Activated naive CD8-positive, alpha-beta T cell treated with anti-CD3 and anti-CD28 coated beads, Interleukin-2, amount 10 ng/mL, durations not matched to agents 7 days and 5 days (primary cell): ENCODE measurements around the gene WDR88. TPM values are rescaled to one million over a fixed set of nuclear protein-coding genes. Genes with fewer than 3 reads are reported as not detected.
"Not testable (repeated sequence)": the region's sequence is repeated elsewhere in the genome, so short reads cannot be mapped to it uniquely, and the experiment has no call there.

Source experiments
- ATAC-seq: fragments of 150-1000 bp; cut with Tn5 transposase; one replicate; pipeline ENCODE4 v1.10.0; 2021; ENCODE audit warnings: low read depth, moderate library complexity
- POLR2A ChIA-PET: fragments of 350-600 bp; sonication (Branson Sonifier 250); formaldehyde crosslinking; loops from one replicate; lab custom pipeline; 2021; ENCODE audit warnings: antibody characterized with exemption; lab: Charles Lee
- DNase-seq: peaks from one replicate; pipeline ENCODE4 v3.0.0; 2021
- H3K27ac Mint-ChIP-seq: one replicate; pipeline ENCODE4 v1.8.0; 2022; ENCODE audit warnings: mild to moderate bottlenecking, mixed read lengths
- H3K27me3 Mint-ChIP-seq: one replicate; pipeline ENCODE4 v1.8.0; 2022; ENCODE audit warnings: mild to moderate bottlenecking, moderate library complexity, mixed read lengths
- H3K36me3 Mint-ChIP-seq: one replicate; pipeline ENCODE4 v1.8.0; 2021; ENCODE audit warnings: mild to moderate bottlenecking, mixed read lengths
- H3K4me1 Mint-ChIP-seq: one replicate; pipeline ENCODE4 v1.8.0; 2021; ENCODE audit warnings: mixed read lengths
- H3K4me3 Mint-ChIP-seq: one replicate; pipeline ENCODE4 v1.8.0; 2022; ENCODE audit warnings: mild to moderate bottlenecking, moderate library complexity, mixed read lengths
- H3K9me3 Mint-ChIP-seq: one replicate; pipeline ENCODE4 v1.8.0; 2021; ENCODE audit warnings: mixed read lengths
- total RNA-seq, 2 experiments: library from RNA; stranded (reverse); gene quantifications; one replicate each; pipeline ENCODE4 v1.2.3, GENCODE V29; 2021

Gene WDR88
- total RNA-seq, 2 experiments from 2014 or later: not detected

DNA sequence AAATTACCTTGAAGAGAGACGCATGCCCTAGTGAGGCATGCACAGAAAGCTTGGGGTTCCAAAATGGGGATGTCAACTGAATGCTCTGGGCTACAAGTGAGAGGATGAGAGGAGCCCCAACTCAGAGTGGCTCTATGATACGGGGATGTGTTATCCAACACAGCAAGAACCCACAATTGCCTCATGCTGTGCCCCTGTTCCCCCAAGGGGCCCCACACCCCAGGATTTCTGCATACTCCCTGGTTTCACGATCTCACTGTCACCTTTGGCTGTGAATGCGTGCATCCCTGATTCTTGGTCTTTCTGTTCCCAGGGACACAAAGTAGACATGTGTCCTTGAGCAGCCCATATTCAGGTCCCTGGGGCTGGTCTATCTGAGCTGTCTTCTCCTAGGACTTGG lies 29.3 kb downstream of the WDR88 start:
- H3K4me1 Mint-ChIP-seq: peaks cover 35% of the 10 kb centered on the region

DNA sequence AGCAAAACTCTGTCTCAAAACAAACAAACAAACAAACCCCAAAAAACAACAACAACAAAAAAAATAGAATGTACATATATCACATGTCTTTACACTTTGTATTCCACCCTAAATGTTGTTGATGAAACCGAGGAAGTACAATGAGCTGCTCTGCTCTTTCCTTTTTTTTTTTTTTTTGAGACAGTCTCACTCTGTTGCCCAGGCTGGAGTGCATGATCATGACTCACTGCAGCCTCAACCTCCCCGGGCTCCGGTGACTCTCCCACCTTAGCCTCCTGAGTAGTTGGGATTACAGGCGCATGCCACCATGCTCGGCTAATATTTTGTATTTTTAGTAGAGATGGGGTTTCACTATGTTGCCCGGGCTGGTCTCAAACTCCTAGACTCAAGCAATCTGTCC lies 31.6 kb downstream of the WDR88 start:
- DNase-seq: no peak
- Mint-ChIP-seq H3K9me3 (peaks cover 8% of the 10 kb centered on the region), H3K27me3 (no peaks in the 10 kb centered on the region), H3K27ac (no peak overlapping the region), H3K36me3 (peaks cover 7% of the 10 kb centered on the region), H3K4me3 (no peak overlapping the region), H3K4me1 (peaks cover 26% of the 10 kb centered on the region)
- no peak for ATAC-seq
- POLR2A ChIA-PET: interaction anchor here (8.7 kb wide), 1 partner anchor 12 kb away, joined by 122 read pairs; no protein-coding TSS in a partner anchor

More for the DNA sequence above, 29.3 kb downstream of the WDR88 start:
- DNase-seq (no peak), ATAC-seq (no peak)
- peaks cover 2% of the 10 kb centered on the region for H3K9me3 Mint-ChIP-seq
- no peaks in the 10 kb centered on the region for H3K27me3 Mint-ChIP-seq
- peaks cover 1% of the 10 kb centered on the region for H3K36me3 Mint-ChIP-seq
- H3K4me3 Mint-ChIP-seq: peak overlapping the region; percentile 81
- peak overlapping the region; percentile 97 for H3K27ac Mint-ChIP-seq
- POLR2A ChIA-PET: interaction anchor here (0.5 to 8.7 kb wide), 6 partner anchors 10 to 558 kb away, joined by 3 to 122 read pairs (median 4); partner anchors contain the start of gene CEBPG

DNA sequence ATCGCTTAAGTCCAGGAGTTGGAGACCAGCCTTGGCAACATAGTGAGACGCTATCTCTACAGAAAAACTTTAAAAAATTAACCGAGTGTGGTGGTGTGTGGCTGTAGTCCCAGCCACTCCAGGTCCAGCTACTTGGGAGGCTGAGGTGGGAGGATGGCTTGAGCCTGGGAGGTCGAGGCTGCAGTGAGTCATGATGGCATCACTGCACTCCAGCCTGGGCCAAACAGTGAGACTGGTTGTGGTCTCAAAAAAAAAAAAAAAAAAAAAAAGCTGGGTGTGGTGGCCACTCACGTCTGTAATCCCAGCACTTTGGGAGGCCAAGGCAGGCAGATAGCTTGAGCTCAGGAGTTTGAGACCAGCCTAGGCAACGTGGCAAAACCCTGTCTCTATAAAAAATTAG lies 34.1 kb downstream of the WDR88 start:
- POLR2A ChIA-PET: interaction anchor here (1.0 kb wide), 1 partner anchor 11 kb away, joined by 9 read pairs; no protein-coding TSS in a partner anchor
- ATAC-seq, H3K27me3 Mint-ChIP-seq, H3K4me1 Mint-ChIP-seq, H3K4me3 Mint-ChIP-seq, H3K27ac Mint-ChIP-seq, H3K36me3 Mint-ChIP-seq, DNase-seq: not testable (repeated sequence)
- H3K9me3 Mint-ChIP-seq: peaks cover 12% of the 10 kb centered on the region

DNA sequence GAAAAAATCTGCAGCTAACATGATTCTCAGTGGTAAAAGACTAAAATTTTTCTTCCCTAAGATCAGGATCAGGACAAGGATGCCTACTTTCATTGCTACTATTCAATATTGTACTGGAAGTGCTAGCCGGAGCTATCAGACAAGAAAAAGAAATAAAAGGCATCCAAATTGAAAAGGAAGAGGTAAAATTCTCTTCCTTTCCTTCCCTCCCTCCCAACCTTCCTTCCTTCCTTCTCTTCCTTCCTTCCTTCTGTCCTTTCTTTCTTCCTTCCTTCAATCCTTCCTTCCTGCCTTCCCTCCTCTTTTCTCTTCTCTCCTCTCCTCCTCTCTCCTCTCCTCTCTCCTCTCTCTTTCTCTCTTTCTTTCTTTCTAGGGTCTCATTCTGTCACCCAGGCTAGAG lies 35.5 kb downstream of the WDR88 start:
- ATAC-seq (no peak), DNase-seq (no peak)
- Mint-ChIP-seq H3K4me3 (no peak overlapping the region), H3K27ac (no peak overlapping the region), H3K27me3 (no peaks in the 10 kb centered on the region), H3K36me3 (peaks cover 10% of the 10 kb centered on the region), H3K4me1 (no peaks in the 10 kb centered on the region), H3K9me3 (peaks cover 12% of the 10 kb centered on the region)
- POLR2A ChIA-PET: no interaction called here

DNA sequence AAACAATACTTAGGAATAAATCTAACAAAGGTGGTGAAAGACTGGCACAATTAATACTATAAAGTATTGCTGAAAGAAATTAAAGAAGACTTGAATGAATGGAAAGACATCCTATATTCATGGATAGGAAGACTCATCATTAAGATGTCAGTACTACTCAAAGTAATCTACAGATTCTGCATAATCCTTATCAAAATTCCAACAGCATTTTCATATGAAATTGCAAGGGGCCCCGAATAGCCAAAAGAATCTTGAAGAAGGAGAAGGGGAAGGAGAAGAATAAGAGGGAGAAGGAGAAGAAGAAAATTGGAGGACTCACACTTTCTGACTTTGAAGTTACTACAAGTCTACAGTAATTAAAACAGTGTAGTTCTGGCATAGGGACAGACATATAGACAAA lies 36.6 kb downstream of the WDR88 start:
- ATAC-seq: no peak
- Mint-ChIP-seq H3K4me3 (no peak overlapping the region), H3K27ac (no peak overlapping the region), H3K9me3 (peaks cover 12% of the 10 kb centered on the region), H3K36me3 (peaks cover 10% of the 10 kb centered on the region), H3K27me3 (no peaks in the 10 kb centered on the region), H3K4me1 (no peaks in the 10 kb centered on the region)
- no peak for DNase-seq
- POLR2A ChIA-PET: no interaction called here

DNA sequence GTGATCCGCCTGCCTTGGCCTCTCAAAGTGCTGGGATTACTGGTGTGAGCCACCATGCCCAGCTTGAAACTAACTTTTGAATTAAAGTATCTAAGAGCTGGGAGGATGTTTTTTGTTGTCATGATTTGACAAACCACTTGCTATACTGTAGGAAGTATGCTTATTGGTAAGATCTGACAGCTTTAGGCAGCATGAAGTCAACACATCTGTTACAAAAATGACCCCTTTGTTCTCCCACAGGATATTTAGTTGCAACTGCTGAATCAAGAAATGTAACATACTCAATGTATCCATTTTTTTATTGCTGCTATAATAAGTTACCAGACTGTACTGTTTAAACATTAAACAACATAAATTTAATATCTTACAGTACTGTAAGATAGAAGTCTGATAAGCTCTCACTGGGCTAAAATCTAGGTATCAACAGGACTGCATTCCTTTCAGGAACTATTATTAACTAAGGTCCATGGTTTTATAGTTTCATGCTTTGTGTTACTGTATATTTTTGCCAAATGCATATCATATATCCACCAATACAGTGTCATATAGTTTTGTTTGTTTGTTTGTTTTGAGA lies 39.4 kb downstream of the WDR88 start:
- no peaks in the 10 kb centered on the region for H3K27me3 Mint-ChIP-seq
- no peak for ATAC-seq
- peaks cover 10% of the 10 kb centered on the region for H3K36me3 Mint-ChIP-seq
- POLR2A ChIA-PET: interaction anchor here (1.1 kb wide), 1 partner anchor 11 kb away, joined by 3 read pairs; no protein-coding TSS in a partner anchor
- peak overlapping the region; percentile 21 for H3K27ac Mint-ChIP-seq
- no peak overlapping the region for H3K4me3 Mint-ChIP-seq
- peaks cover 11% of the 10 kb centered on the region for H3K4me1 Mint-ChIP-seq
- DNase-seq: no peak
- peaks cover 12% of the 10 kb centered on the region for H3K9me3 Mint-ChIP-seq

DNA sequence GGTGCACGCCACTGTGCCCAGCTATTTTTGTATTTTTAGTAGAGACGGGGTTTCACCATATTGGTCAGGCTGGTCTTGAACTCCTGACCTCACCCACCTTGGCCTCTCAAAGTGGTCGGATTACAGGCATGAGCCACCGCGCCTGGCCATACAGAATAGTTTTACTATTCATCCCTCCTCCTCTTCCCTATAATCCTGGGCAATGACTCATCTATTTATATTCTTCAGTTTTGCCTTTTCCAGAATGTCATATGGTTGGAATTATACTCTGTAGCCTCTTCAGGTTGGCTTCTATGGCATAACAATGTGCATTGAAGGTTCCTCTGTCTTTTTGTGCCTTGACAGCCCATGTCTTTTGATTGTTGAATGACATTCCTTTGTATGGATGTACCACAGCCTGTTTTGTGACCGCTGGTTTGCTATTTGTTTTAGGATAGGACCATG lies 40.0 kb downstream of the WDR88 start:
- H3K4me3 Mint-ChIP-seq: no peak overlapping the region

DNA sequence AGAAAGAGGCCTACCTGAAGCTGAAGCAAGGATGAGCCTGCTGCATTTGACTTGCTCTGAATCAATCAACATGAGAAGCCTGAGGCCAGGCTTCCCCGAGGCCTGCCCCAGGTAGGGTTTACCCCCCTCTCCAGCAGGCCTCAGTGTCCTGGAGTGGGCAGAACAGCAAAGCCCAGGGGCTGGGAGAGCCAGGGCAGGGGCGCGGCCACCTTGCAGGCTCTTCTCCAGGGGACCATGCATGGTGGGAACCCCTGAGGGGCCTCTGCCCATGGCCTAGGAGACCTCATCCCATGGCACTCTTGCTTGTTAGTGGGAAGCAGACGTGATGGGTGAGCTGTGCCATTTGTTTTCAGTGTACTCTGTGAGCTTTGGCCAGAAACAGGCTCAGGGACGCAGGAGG lies 42.3 kb downstream of the WDR88 start:
- DNase-seq (no peak), ATAC-seq (no peak)
- Mint-ChIP-seq H3K36me3 (peaks cover 4% of the 10 kb centered on the region), H3K9me3 (peaks cover under 1% of the 10 kb centered on the region), H3K4me1 (peaks cover 19% of the 10 kb centered on the region), H3K27ac (no peak overlapping the region), H3K27me3 (peaks cover 3% of the 10 kb centered on the region), H3K4me3 (no peak overlapping the region)
- POLR2A ChIA-PET: interaction anchor here (0.6 to 6.2 kb wide), 2 partner anchors 14 to 140 kb away, joined by 4 to 122 read pairs; no protein-coding TSS in a partner anchor

More for the DNA sequence above, 40.0 kb downstream of the WDR88 start:
- Mint-ChIP-seq H3K4me1 (peaks cover 14% of the 10 kb centered on the region), H3K27ac (no peak overlapping the region), H3K27me3 (no peaks in the 10 kb centered on the region), H3K9me3 (peaks cover 12% of the 10 kb centered on the region), H3K36me3 (peaks cover 12% of the 10 kb centered on the region)
- DNase-seq: no peak
- POLR2A ChIA-PET: interaction anchor here (6.2 kb wide), 1 partner anchor 12 kb away, joined by 122 read pairs; no protein-coding TSS in a partner anchor
- no peak for ATAC-seq

DNA sequence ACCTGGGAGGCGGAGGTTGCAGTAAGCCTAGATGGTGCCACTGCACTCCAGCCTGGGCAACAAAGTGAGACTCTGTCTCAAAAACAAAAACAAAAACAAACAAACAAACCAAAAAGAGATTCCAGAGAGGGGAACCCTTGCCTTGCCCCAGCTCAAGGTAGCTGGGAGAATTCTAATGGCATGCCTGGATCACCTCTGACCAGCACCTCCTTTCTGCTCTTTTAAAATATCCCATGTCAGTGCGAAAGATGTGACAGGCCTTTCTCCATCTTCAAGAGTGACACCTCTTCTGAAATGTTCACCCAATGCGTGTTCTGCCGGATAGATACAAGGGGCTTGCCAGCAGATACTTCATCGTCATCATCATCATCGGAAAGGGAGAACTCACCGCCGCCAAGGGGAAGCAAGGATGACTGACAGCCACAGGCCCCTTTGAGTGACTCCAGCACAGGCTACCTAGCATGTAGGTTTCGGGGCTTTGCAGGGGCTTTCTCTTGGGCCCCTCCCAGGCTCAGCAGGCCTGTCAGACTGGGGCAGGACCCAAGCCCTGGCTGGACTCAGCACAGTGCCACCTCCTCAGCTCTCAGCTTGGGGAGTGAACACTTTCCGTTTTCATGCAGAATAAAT lies 43.4 kb downstream of the WDR88 start:
- no peak overlapping the region for H3K27ac Mint-ChIP-seq
- H3K4me3 Mint-ChIP-seq: peak overlapping the region; percentile 96
- peaks cover 2% of the 10 kb centered on the region for H3K36me3 Mint-ChIP-seq
- no peak for DNase-seq
- peaks cover 19% of the 10 kb centered on the region for H3K4me1 Mint-ChIP-seq
- no peaks in the 10 kb centered on the region for H3K9me3 Mint-ChIP-seq
- no peak for ATAC-seq
- H3K27me3 Mint-ChIP-seq: peaks cover 3% of the 10 kb centered on the region
- POLR2A ChIA-PET: interaction anchor here (0.6 to 6.2 kb wide), 7 partner anchors 10 to 58 kb away, joined by 3 to 122 read pairs (median 5); no protein-coding TSS in a partner anchor

DNA sequence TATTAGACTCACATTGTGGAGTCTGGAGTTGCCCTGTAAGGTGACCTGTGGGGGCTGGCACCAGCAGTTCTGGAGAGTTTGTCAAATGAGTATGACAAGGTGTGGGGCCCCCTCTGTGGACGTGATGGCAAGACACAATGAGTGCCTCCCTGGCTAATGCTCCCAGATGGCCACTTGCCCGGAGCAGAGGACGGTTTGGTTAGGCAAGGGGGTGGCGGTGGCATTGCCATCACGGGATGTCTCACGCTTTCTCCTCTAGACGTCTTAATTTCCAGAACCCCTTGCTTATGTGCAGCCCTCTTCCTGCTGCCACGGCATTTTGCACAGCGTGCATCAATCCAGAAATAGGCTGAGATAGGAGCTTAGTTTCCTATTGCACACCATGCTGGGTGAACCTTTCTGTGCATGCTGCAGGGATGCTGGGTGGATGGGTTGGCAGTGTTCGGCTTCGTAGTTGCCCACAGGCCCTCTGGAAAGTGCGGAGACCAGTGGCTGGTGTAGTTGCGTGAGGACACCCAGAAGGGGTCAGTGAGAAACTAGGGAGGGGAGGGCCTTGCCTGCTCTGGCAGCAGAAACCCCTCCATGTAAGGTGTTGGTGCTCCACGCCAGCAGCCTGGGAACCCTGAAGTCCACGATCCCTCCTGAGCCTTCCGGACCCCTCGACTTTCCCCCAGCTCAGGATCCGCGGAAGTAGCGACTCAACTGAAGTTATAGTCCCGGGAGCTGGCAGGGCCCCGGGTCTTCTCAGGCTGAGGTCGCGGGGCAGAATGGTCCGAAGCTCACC lies 44.2 kb downstream of the WDR88 start:
- DNase-seq: no peak
- ATAC-seq: no peak

DNA sequence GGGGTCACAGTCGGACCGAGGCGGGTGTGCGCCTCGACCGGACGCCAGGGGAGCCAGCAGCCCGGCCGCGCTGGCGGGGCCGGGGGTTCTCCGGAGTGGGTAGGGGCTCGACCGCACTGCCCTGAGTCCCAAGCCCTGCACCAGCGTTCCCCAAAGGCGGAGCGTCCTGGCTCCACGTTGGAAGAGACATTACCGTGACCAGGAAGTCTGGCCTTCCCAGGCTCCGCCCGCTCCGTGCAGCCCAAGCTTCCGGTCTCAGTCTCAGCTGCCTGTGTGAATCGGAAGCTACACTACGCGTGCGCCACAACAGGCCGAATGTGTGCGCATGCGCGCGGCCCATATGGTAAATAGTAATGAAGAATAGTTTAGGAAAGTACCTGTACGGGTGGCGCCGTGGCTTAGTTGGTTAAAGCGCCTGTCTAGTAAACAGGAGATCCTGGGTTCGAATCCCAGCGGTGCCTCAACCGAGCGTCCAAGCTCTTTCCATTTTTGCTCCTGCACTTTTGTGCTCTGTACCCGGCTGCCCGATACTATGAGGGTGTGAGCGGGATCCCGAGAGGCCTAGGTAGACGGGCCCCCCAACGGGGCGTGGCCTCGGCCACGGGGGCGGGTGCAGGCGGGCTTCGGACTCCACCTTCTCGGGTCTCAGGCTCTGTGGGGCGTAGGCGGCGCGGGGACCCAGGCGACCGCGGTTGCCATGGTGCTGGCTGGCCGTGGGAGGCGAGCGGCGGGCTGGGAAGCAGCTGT lies 44.9 kb downstream of the WDR88 start:
- ATAC-seq (peak; percentile 86), DNase-seq (peak; percentile 98)
- H3K9me3 Mint-ChIP-seq: no peaks in the 10 kb centered on the region
- H3K27me3 Mint-ChIP-seq: peaks cover 3% of the 10 kb centered on the region
- peaks cover 2% of the 10 kb centered on the region for H3K36me3 Mint-ChIP-seq
- H3K4me3 Mint-ChIP-seq: peak overlapping the region; percentile 96
- POLR2A ChIA-PET: interaction anchor here (0.6 to 6.2 kb wide), 17 partner anchors 10 to 596 kb away, joined by 3 to 122 read pairs (median 5); partner anchors contain the start of genes CEBPG, GPATCH1, NUDT19 and PDCD5
- peak overlapping the region; percentile 92 for H3K27ac Mint-ChIP-seq
- H3K4me1 Mint-ChIP-seq: peaks cover 19% of the 10 kb centered on the region

More for the DNA sequence above, 44.2 kb downstream of the WDR88 start:
- H3K4me1 Mint-ChIP-seq: peaks cover 19% of the 10 kb centered on the region
- peaks cover 3% of the 10 kb centered on the region for H3K27me3 Mint-ChIP-seq
- H3K9me3 Mint-ChIP-seq: no peaks in the 10 kb centered on the region
- H3K27ac Mint-ChIP-seq: peak overlapping the region; percentile 92
- POLR2A ChIA-PET: interaction anchor here (0.6 to 6.2 kb wide), 15 partner anchors 10 to 595 kb away, joined by 3 to 122 read pairs (median 5); partner anchors contain the start of genes CEBPG, NUDT19 and PDCD5
- peaks cover 2% of the 10 kb centered on the region for H3K36me3 Mint-ChIP-seq
- peak overlapping the region; percentile 96 for H3K4me3 Mint-ChIP-seq

DNA sequence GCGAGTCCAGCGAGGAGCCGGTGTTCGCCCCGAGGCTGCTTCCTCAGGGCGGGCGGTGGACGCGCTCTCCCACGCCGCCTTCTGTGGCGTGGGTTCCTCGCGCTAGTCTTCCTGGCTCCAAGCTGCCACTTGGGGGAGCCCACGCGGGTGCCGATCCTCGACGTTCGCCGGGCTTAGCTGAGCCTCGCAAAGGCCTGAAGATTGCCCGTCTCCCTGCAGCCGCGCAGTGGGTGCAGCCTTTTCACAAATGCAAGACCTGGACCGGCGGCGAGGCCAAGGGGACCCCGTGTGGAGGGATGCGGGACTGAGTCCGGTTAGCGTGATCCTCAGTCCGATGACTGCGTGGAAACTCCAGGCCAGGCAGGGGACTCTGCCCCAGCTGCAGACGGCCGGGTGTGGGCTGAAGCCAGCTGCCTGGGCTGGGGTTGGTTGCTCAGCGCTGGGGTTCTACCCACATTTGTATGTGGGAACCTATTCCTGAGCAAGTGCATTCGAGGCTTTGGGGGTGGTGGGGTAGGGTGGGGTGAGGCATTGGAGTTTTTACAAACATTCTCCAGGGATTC lies 45.6 kb downstream of the WDR88 start:
- no peak for DNase-seq

More for the DNA sequence above, 45.6 kb downstream of the WDR88 start:
- no peaks in the 10 kb centered on the region for H3K9me3 Mint-ChIP-seq
- peaks cover 3% of the 10 kb centered on the region for H3K27me3 Mint-ChIP-seq
- peak overlapping the region; percentile 92 for H3K27ac Mint-ChIP-seq
- peaks cover 19% of the 10 kb centered on the region for H3K4me1 Mint-ChIP-seq
- POLR2A ChIA-PET: interaction anchor here (0.6 to 6.2 kb wide), 11 partner anchors 11 to 597 kb away, joined by 3 to 122 read pairs (median 5); partner anchors contain the start of genes CEBPG, GPATCH1, NUDT19 and PDCD5
- H3K4me3 Mint-ChIP-seq: peak overlapping the region; percentile 96
- H3K36me3 Mint-ChIP-seq: peaks cover 2% of the 10 kb centered on the region
- peak; percentile 49 for ATAC-seq
